WERI-Rb-1 (cell line): ENCODE data around the gene SLC16A3.

Experiments used
- DNase-seq: peaks from one replicate; pipeline ENCODE4 v3.0.0-alpha.2; 2020
- H3K27ac ChIP-seq: fragments of 250-450 bp; sonication (Bioruptor Pico); 2 replicates; pipeline ENCODE4 v1.5.1; 2020; ENCODE audit warnings: mild to moderate bottlenecking, moderate library complexity
- H3K27me3 ChIP-seq: fragments of 250-450 bp; sonication (Bioruptor Pico); 2 replicates; pipeline ENCODE4 v1.5.1; 2021; ENCODE audit warnings: mild to moderate bottlenecking, low read depth, moderate library complexity; ENCODE audit not compliant: insufficient read depth, severe bottlenecking
- H3K36me3 ChIP-seq: fragments of 250-450 bp; sonication (Bioruptor Pico); 2 replicates; pipeline ENCODE4 v1.5.1; 2020; ENCODE audit warnings: mild to moderate bottlenecking, moderate library complexity
- H3K4me3 ChIP-seq: 2 replicates; pipeline ENCODE4 v1.5.1; 2011; ENCODE audit warnings: low read depth, mild to moderate bottlenecking, control low read depth, low read length
- H3K9me3 ChIP-seq: fragments of 250-450 bp; sonication (Bioruptor Pico); 2 replicates; pipeline ENCODE4 v1.5.1; 2021; ENCODE audit warnings: mild to moderate bottlenecking, moderate library complexity; ENCODE audit not compliant: severe bottlenecking
- TF ChIP-seq, protein P1 (sequence below): IDR thresholded peaks from 2 replicates; pipeline ENCODE4 v1.5.1; 2011; ENCODE audit warnings: low read depth, mild to moderate bottlenecking, control low read depth, inconsistent platforms, low read length

SLC16A3 gene

DNA sequence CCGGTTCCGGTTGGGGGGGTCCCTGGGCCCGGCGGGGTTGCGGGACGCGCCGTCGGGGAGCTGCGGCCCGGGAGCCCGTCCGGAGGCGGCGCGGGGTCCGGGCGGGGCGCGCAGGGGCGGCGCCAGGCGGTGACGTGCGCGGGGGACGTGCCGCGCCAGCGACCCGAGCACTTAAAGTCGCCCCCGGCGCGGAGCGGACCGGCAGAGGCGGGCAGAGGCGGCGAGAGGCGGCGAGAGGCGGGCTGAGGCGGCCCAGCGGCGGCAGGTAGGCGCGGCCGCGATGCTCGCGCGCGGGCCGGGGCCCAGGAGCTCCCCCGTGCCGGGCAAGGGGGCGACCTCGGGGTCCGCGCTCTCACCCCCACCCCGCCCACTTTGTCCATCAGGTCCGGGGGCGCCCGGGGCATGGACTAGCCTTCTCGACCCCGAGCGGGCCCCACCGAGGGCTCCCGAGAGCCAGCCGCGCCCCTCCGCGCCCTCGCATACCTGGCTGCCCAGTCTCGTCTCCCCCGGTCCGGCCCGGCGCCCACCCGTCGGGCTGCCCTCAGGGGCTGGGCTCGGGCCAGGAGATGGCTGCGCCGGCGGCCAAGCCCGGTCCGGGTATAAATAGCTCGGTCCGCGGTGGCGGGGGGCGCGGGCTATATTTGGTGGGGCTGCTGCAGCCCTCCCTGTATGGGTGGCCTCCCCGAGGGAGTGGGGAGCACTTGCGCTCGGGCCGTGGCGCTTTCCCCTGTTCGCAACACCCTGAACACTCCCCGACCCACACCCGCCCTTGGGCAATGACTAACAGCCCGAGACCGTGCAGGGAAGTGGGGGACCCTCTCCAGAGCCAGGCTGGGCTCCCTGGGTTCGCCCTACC lies at the start of gene SLC16A3:
SLC16A3 (plus strand) TSS at position 201 of the 856 bp plus-strand sequence. CDS start 6,967 bp downstream, outside the sequence.
- DNase-seq: no peak
- no peaks in the 10 kb centered on the region for H3K27me3 ChIP-seq
- no peak within 1 kb of the TSS for H3K4me3 ChIP-seq
- H3K36me3 ChIP-seq: no peaks in the 10 kb centered on the region; the same call in 1 of the 2 replicates
- H3K9me3 ChIP-seq: peaks cover 6% of the 10 kb centered on the region
- TF ChIP-seq, protein P1, sequence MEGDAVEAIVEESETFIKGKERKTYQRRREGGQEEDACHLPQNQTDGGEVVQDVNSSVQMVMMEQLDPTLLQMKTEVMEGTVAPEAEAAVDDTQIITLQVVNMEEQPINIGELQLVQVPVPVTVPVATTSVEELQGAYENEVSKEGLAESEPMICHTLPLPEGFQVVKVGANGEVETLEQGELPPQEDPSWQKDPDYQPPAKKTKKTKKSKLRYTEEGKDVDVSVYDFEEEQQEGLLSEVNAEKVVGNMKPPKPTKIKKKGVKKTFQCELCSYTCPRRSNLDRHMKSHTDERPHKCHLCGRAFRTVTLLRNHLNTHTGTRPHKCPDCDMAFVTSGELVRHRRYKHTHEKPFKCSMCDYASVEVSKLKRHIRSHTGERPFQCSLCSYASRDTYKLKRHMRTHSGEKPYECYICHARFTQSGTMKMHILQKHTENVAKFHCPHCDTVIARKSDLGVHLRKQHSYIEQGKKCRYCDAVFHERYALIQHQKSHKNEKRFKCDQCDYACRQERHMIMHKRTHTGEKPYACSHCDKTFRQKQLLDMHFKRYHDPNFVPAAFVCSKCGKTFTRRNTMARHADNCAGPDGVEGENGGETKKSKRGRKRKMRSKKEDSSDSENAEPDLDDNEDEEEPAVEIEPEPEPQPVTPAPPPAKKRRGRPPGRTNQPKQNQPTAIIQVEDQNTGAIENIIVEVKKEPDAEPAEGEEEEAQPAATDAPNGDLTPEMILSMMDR: no peak
- no peak within 1 kb of the TSS for H3K27ac ChIP-seq

DNA sequence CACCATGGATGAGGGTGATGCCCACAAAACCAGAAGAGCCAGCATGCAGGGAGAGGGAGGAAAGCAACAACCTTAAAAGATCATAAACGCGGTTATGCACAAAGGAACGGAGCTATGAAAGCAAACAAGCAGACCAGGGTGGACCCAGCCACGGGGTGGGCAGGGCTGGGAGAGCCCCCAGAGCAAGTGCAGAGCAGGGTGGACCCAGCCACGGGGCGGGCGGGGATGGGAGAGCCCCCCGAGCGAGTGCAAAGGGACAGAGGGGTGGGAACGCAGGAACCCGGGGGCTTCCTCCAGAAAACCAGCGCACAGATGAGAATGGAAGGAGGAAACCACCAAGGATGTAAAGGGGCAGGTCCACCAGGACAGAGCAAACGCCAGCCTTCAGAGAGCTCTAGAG lies 49.4 kb upstream of the SLC16A3 start:
- no peaks in the 10 kb centered on the region for H3K9me3 ChIP-seq
- no peak for DNase-seq
- no peak overlapping the region for H3K27ac ChIP-seq
- TF ChIP-seq, protein P1: no peak
- peaks cover 75% of the 10 kb centered on the region for H3K36me3 ChIP-seq
- no peaks in the 10 kb centered on the region for H3K27me3 ChIP-seq
- H3K4me3 ChIP-seq: no peak overlapping the region

DNA sequence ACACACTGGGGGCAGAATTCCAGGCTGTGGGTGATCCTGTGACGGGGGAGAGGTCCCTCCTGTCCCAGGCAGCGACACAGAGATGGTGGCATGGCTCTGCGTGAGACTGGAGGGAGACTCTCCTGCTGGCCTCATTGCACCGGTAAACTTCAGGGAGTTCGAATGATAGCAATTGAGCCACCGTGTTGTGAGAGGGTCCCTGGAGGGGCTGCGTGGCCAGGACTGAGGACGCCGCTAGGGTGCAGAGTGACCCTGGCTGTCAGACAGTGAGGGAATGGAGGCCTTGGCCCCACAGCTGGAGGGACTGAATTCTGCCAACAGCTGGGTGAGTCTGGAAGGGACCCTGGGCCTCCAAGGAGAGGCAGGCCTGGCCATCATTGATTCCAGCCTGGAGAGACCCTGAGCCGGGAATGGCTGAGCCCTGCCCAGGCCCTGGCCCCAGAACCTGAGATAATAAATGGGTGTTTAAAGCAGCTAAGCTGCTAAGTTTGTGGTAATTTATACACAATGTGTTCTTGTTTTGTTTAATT lies 48.8 kb upstream of the SLC16A3 start:
- no peaks in the 10 kb centered on the region for H3K9me3 ChIP-seq
- no peak for DNase-seq
- no peak overlapping the region for H3K27ac ChIP-seq
- no peaks in the 10 kb centered on the region for H3K27me3 ChIP-seq
- TF ChIP-seq, protein P1: no peak
- H3K4me3 ChIP-seq: no peak overlapping the region
- peaks cover 78% of the 10 kb centered on the region for H3K36me3 ChIP-seq

DNA sequence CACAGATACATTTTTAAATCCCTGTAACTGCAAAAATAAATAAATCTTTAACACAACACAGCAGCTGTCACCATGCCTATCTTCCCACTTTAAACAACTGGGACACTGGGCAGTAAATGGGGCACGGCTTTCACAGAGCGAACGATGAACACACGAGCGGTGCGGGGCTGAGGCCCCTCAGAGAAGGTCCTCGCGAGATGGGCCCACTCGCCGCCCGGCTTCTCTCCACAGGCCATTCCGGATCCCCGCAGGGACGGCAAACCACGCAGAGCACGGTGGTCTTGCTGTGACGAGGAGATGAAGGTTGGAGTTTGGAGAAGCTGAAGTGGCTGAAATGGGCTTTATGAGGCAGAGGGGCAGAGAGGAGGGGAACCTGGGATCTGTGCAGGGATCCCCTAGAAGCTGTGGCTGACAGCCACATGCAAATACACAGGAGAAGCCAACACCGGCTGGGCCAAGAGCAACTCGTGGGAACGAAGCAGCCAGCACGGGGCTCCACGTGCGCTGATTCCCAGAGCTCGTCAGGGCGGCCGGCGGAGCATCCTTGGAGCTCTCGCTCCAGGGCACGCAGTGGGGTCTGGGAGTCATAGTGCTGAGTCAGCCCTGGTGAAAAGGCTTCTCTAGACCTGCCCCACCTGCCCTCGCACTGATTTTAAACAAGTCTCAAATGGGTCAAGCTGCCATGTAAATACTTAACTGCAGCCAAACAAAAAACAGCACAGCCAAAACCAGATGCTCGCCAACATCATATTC lies 47.9 kb upstream of the SLC16A3 start:
- no peaks in the 10 kb centered on the region for H3K9me3 ChIP-seq
- no peaks in the 10 kb centered on the region for H3K27me3 ChIP-seq
- H3K36me3 ChIP-seq: peaks cover 77% of the 10 kb centered on the region
- TF ChIP-seq, protein P1: no peak
- H3K4me3 ChIP-seq: no peak overlapping the region
- H3K27ac ChIP-seq: no peak overlapping the region
- DNase-seq: no peak

DNA sequence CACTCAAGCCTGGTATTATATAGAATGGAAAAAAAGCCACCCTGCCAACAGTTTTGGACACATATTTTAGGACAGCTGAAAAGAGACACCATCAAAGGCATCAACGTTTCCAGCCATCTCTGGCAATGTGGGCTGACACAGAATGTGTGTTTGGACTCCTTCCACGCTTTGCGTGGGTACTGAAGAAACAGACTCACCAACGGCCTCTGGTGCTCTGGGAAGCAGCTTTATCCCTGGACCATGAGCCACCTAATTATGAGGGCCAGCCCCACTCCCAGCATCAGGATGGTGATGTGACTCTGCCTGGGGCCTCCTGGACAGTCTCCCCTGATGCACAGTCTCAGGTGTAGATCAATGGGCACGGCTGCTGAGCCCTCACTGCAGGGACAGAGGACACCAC lies 44.1 kb upstream of the SLC16A3 start:
- Histone ChIP-seq H3K27ac (no peak overlapping the region), H3K27me3 (no peaks in the 10 kb centered on the region), H3K4me3 (no peak overlapping the region), H3K9me3 (no peaks in the 10 kb centered on the region), H3K36me3 (peaks cover 74% of the 10 kb centered on the region)
- DNase-seq: no peak
- TF ChIP-seq, protein P1: no peak
